Activated CD4-positive, CD25-positive, alpha-beta regulatory T cell treated with anti-CD3 and anti-CD28 coated beads, Interleukin-2, amount 50 U/mL, for 24 hours (primary cell): ENCODE results near the gene SVIP.
A peak's percentile ranks its signal among the peaks of the same experiment; 100 is the strongest.

Experiments used
- ATAC-seq, 2 donors: fragments of 150-1000 bp; cut with Tn5 transposase; one replicate each; pipeline ENCODE4 v1.10.0; 2021; ENCODE audit warnings: mild to moderate bottlenecking in 1 of 2, moderate library complexity in 1 of 2

The SVIP gene

GRCh38 chr11:22829231-22830081, at the start of gene SVIP:
Gene SVIP, minus strand, starts transcription at chr11:22829801. Its CDS starts 53 bp downstream, at chr11:22829748.
- ATAC-seq = peak; percentile 86

- ATAC-seq = no peak
These were observed 49.0 kb upstream of the SVIP start for GRCh38 chr11:22878604-22879003.

GRCh38 chr11:22878039-22878438, 48.4 kb upstream of the SVIP start:
- no peak for ATAC-seq

- ATAC-seq = peak; percentile 58 to 65
These were observed 46.4 kb upstream of the SVIP start for GRCh38 chr11:22875869-22876473.

- ATAC-seq = no peak
These were observed 39.7 kb upstream of the SVIP start for GRCh38 chr11:22869325-22869724.

GRCh38 chr11:22860241-22860640, 30.6 kb upstream of the SVIP start, which contains the start of gene CCDC179:
Gene CCDC179, minus strand, starts transcription at chr11:22860474. Its CDS starts 53 bp downstream, at chr11:22860421.
- no peak for ATAC-seq

GRCh38 chr11:22859756-22860155, 30.2 kb upstream of the SVIP start:
- ATAC-seq = no peak

GRCh38 chr11:22851477-22851876, 21.9 kb upstream of the SVIP start:
- no peak for ATAC-seq

- no peak for ATAC-seq
These were observed 17.1 kb upstream of the SVIP start for GRCh38 chr11:22846726-22847125.

GRCh38 chr11:22832315-22833015, 2.9 kb upstream of the SVIP start:
- peak; percentile 22 to 27 for ATAC-seq

- no peak for ATAC-seq
These were observed 447 bp upstream of the SVIP start for GRCh38 chr11:22830082-22830414.

GRCh38 chr11:22828373-22828772, 1.2 kb downstream of the SVIP start:
- no peak for ATAC-seq

GRCh38 chr11:22822203-22822602, 7.4 kb downstream of the SVIP start:
- ATAC-seq = no peak

GRCh38 chr11:22809893-22810292, 19.7 kb downstream of the SVIP start:
- ATAC-seq = no peak

GRCh38 chr11:22808571-22809197, 20.9 kb downstream of the SVIP start:
- no peak for ATAC-seq

GRCh38 chr11:22807855-22808570, 21.6 kb downstream of the SVIP start:
- no peak for ATAC-seq

- no peak for ATAC-seq
These were observed 22.2 kb downstream of the SVIP start for GRCh38 chr11:22807391-22807790.

- ATAC-seq = no peak
These were observed 26.7 kb downstream of the SVIP start for GRCh38 chr11:22802861-22803260.

GRCh38 chr11:22800482-22800881, 29.1 kb downstream of the SVIP start:
- no peak for ATAC-seq

- ATAC-seq = no peak
These were observed 30.7 kb downstream of the SVIP start for GRCh38 chr11:22798901-22799300.

- ATAC-seq = no peak
These were observed 32.6 kb downstream of the SVIP start for GRCh38 chr11:22797047-22797446.

- no peak for ATAC-seq
These were observed 33.7 kb downstream of the SVIP start for GRCh38 chr11:22795914-22796313.

- no peak for ATAC-seq
These were observed 37.1 kb downstream of the SVIP start for GRCh38 chr11:22792497-22792896.
